Measurements from ENCODE around the gene NOX4.
"Not testable (repeated sequence)": the region's sequence is repeated elsewhere in the genome, so short reads cannot be mapped to it uniquely, and the experiment has no call there.

Gene NOX4

DNA sequence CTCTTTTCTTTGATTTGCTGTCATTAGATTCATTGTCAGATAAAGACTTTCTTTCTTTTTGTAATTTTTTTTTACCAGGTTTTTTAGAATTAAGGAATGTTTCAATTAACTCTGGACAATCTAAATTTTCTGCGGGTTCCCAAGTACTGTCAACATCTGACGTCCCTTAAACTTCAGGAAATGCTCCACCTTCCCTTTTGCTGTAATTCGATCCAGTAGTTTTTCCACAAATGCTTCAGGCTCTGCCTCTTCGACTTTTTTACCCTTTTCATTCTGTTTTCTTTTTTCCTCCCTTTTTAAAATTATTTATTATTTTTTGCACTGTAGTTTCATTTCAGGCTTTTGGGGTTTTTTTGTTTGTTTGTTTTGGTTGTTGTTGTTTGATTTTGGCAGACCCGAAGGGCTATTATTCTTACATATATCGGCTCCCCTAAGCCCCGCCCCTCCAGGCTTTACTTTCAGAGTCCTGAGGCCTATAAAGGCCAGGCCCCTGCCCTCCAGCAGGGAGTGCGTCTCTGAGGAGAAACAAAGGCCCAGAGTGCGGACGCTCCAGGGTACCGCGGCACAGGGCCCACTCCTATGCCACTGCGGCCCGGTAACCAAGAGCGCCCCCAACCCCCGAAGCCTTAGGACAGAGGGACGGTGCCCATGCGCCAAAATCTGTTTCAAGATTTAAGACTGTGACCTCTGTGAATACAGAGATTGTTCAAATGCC is 197.1 kb downstream of the NOX4 start:
- DNase-seq = no peak

- DNase-seq = not testable (repeated sequence)
Measured at GRCh38 chr11:89288004-89288403, 203.2 kb downstream of the NOX4 start.

DNA sequence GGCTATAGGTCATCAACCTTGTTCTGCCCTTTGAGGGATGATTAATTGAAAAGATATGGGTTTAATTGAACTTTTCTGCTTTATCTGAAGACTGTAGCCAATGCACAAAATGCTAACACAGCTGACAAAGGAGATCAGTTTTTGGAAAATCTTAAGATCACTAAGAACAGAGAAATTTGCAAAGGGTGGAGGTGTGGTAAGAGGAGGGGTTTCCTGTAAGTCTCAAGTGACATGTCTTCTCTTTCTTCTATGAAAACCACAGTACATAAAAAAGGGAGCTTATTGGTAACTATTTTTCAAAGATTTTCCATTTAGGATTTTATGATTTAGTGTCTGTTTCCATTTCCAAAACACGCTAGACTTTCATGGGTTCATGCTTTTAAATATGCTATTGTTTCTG is 204.6 kb downstream of the NOX4 start:
- not testable (repeated sequence) for DNase-seq

DNA sequence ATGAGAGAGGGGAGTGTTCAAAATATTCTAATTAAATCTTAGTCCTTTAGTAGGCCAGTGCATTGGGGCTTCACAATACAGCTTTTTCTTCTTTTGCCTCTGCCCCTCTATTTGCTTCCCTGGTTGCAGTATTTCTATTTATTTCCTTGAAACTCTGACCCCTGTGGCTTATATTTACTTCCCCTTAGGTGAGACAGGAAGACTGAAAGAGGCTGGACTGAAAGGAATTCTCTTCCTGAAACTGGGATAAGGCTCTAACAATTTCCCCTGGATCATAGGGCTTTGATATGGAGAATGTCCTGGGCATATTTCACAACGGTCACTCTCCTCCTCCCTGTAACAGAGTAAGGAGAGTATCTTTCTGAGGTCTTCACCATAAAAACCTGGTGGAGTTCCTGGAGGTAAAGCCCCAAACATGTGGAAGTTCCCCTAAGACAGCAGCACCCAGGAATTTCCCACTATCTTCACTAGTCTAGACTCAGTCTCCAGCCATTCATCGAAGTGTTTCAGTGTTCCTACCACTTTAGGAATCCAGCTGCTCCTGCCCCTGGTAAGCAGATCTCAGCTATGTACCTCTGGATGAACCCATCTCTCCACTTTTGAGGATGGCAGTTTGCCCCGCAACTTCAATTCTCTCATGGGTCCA is 210.0 kb downstream of the NOX4 start:
- not testable (repeated sequence) for DNase-seq

DNA sequence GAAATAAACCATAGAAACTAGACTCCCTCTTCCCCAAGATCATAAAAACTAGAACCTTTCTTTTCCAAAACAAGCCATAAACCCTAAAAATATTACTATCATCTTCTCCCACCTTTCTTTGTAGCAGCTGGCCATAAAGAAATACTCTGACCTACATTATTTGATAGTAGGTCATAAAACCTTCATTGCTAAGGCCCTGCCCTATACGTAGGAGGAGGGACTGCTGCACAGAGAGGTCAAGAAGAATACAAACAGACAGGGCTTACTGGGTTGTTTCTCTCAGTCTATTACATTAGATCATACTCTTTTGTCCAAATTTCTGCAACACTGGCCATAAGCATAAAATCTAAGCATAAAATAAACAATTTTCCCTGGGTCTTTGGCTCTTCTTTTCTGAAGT is 212.0 kb downstream of the NOX4 start:
- DNase-seq = no peak

GRCh38 chr11:89275966-89276365 is 215.2 kb downstream of the NOX4 start:
- DNase-seq = no peak
